ENCODE results near the gene NMRK1. TPM values are rescaled to one million over a fixed set of nuclear protein-coding genes. Genes with fewer than 3 reads are reported as not detected.
A peak's percentile ranks its signal among the peaks of the same experiment; 100 is the strongest.

Gene NMRK1
- total RNA-seq, 4 donors from 2014 or later = 20.8 to 53.8 (median 28.1) TPM

- Histone ChIP-seq H3K4me3 (replicated peaks in 1 of 3) (peak overlapping the region; percentile 64 to 93 (median 83)), H3K36me3 (no peaks in the 10 kb centered on the region), H3K27ac (peak overlapping the region; percentile 89 to 98 (median 89)), H3K27me3 (no peaks in the 10 kb centered on the region), H3K9me3 (no peaks in the 10 kb centered on the region), H3K4me1 (peaks cover 11 to 16% of the 10 kb centered on the region in 2 donors)
- DNase-seq = peak; percentile 70 to 71
- TF ChIP-seq CTCF (IDR thresholded peaks at IDR 0.05) = no peak
- no peak for TF ChIP-seq POLR2A (IDR thresholded peaks at IDR 0.05)
- WGBS, 2 donors = 1% methylated on average over 13 to 21 of the region's 59 CpGs
- intact Hi-C loops (cut with DNase I) = loop anchor here (10.0 kb wide), 1 partner anchor 57 kb away; the partner anchor contains the start of genes NMRK1 and OSTF1
Observed at GRCh38 chr9:75027187-75028107, 60.5 kb downstream of the NMRK1 start.

- TF ChIP-seq CTCF (IDR thresholded peaks at IDR 0.05) (no peak), POLR2A (IDR thresholded peaks at IDR 0.05) (no peak)
- intact Hi-C loops (cut with DNase I) = loop anchor here (10.0 kb wide), 1 partner anchor 61 kb away; the partner anchor contains the start of genes NMRK1 and OSTF1
Observed at GRCh38 chr9:75023846-75024245, 64.1 kb downstream of the NMRK1 start.

GRCh38 chr9:75019654-75020053, 68.3 kb downstream of the NMRK1 start:
- Histone ChIP-seq H3K27me3 (no peaks in the 10 kb centered on the region), H3K9me3 (no peaks in the 10 kb centered on the region), H3K27ac (no peak overlapping the region), H3K36me3 (no peaks in the 10 kb centered on the region), H3K4me1 (peaks cover 4 to 11% of the 10 kb centered on the region in 2 donors), H3K4me3 (replicated peaks in 1 of 3) (no peak overlapping the region)
- 100% methylated on average over 1 of the region's 1 CpG for WGBS, 2 donors
- DNase-seq = no peak
- TF ChIP-seq POLR2A (IDR thresholded peaks at IDR 0.05) (no peak), CTCF (IDR thresholded peaks at IDR 0.05) (no peak)
- intact Hi-C loops (cut with DNase I) = loop anchor here (10.0 kb wide), 1 partner anchor 65 kb away; the partner anchor contains the start of genes NMRK1 and OSTF1

More at GRCh38 chr9:75023846-75024245, 64.1 kb downstream of the NMRK1 start:
- Histone ChIP-seq H3K36me3 (no peaks in the 10 kb centered on the region), H3K9me3 (no peaks in the 10 kb centered on the region), H3K27me3 (no peaks in the 10 kb centered on the region), H3K27ac (peak overlapping the region in 2 of 3 donors; percentile 18 to 50), H3K4me1 (peaks cover 11 to 16% of the 10 kb centered on the region in 2 donors), H3K4me3 (replicated peaks in 1 of 3) (no peak overlapping the region)
- DNase-seq = no peak

- Histone ChIP-seq H3K4me1 (peaks cover 4 to 10% of the 10 kb centered on the region in 2 donors), H3K9me3 (no peaks in the 10 kb centered on the region), H3K27me3 (no peaks in the 10 kb centered on the region), H3K36me3 (no peaks in the 10 kb centered on the region), H3K4me3 (replicated peaks in 1 of 3) (no peak overlapping the region), H3K27ac (no peak overlapping the region)
- no peak for DNase-seq
- no peak for TF ChIP-seq POLR2A (IDR thresholded peaks at IDR 0.05)
- no peak for TF ChIP-seq CTCF (IDR thresholded peaks at IDR 0.05)
- intact Hi-C loops (cut with DNase I) = no loop called here
- WGBS, 2 donors = 70 to 71% methylated on average over 5 of the region's 5 CpGs
Observed at GRCh38 chr9:75019022-75019421, 68.9 kb downstream of the NMRK1 start.

DNA sequence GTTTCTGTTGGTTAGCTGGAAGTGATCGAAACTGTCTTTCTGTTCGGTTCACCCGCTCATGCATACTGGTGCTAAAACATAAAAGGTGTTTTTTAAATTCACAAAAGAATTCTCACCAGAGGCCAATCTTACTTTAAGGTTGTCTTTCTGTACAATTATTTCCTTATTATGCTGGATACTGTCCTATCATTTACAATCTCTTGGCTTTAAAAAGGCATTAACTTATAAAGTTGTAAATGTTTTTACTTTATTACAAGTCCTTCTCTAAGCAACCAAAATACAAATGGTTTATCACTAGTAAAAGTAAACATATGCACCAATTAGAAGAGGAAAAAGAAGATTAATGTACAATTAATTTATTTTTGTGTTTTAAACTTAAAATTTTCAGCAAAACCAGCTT, 70.6 kb downstream of the NMRK1 start:
- Histone ChIP-seq H3K4me1 (no peaks in the 10 kb centered on the region), H3K27ac (no peak overlapping the region), H3K9me3 (no peaks in the 10 kb centered on the region), H3K27me3 (no peaks in the 10 kb centered on the region), H3K36me3 (no peaks in the 10 kb centered on the region), H3K4me3 (replicated peaks in 1 of 3) (no peak overlapping the region)
- no peak for DNase-seq
- TF ChIP-seq POLR2A (IDR thresholded peaks at IDR 0.05) = no peak
- TF ChIP-seq CTCF (IDR thresholded peaks at IDR 0.05) = no peak
- 91% methylated on average over 3 of the region's 3 CpGs for WGBS, 2 donors
- intact Hi-C loops (cut with DNase I) = no loop called here
